HL-60 (cell line): ENCODE data around the gene CTAGE9.

ENCODE experiments used
- DNase-seq, 2 experiments: peaks; one replicate each; pipeline ENCODE4 v3.0.0-alpha.2; 2010 to 2020; ENCODE audit warnings: low read depth in 1 of 2, low spot score in 1 of 2
- H3K27ac ChIP-seq: fragments of 250-450 bp; sonication (Bioruptor Pico); replicated peaks from 2 replicates; pipeline ENCODE4 v1.5.1; 2020; ENCODE audit warnings: mild to moderate bottlenecking, moderate library complexity
- H3K27me3 ChIP-seq: fragments of 250-450 bp; sonication (Bioruptor Pico); 2 replicates; pipeline ENCODE4 v1.5.1; 2021; ENCODE audit warnings: mild to moderate bottlenecking, moderate library complexity; ENCODE audit not compliant: insufficient read depth, poor library complexity, severe bottlenecking
- H3K4me3 ChIP-seq: replicated peaks from 2 replicates; pipeline ENCODE4 v1.5.1; 2011; ENCODE audit warnings: mild to moderate bottlenecking, control low read depth, low read length; ENCODE audit not compliant: insufficient read depth
- GABPA ChIP-seq: IDR thresholded peaks from 2 replicates; pipeline ENCODE4 v1.6.1; 2012; ENCODE audit warnings: low read depth
- POLR2AphosphoS5 ChIP-seq: IDR thresholded peaks from 2 replicates; pipeline ENCODE4 v1.6.1; 2012; ENCODE audit warnings: low read depth
- SPI1 ChIP-seq: IDR thresholded peaks from 2 replicates; pipeline ENCODE4 v1.6.1; 2012; ENCODE audit warnings: low read depth, mild to moderate bottlenecking, borderline replicate concordance
- TF ChIP-seq, protein P1 (sequence below): IDR thresholded peaks from 2 replicates; pipeline ENCODE4 v1.6.1; 2012; ENCODE audit warnings: low read depth; ENCODE audit not compliant: insufficient replicate concordance
- TF ChIP-seq, protein P2 (sequence below): IDR thresholded peaks from one replicate; pipeline ENCODE4 v1.5.1; 2011; ENCODE audit warnings: low read length, control low read depth, inconsistent platforms; ENCODE audit not compliant: insufficient read depth

Gene CTAGE9

DNA sequence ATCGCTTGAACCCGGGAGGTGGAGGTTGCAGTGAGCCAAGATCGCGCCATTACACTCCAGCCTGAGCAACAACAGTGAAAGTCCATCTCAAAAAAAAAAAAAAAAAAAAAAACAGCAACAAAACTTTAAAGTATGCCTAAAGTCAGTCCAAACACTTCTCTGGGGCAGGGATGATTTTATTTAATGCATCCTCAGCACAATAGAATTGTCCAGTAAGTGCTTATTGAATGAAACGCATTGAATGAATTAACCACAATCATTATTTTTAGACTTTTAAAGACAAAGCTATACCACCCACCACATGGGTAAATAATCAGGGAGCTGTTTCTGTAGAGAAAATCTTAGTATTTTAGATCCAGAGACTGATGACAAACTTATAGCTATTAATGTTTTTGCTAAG, 16.6 kb upstream of the CTAGE9 start:
- no peak for DNase-seq
- no peak overlapping the region for H3K27ac ChIP-seq

DNA sequence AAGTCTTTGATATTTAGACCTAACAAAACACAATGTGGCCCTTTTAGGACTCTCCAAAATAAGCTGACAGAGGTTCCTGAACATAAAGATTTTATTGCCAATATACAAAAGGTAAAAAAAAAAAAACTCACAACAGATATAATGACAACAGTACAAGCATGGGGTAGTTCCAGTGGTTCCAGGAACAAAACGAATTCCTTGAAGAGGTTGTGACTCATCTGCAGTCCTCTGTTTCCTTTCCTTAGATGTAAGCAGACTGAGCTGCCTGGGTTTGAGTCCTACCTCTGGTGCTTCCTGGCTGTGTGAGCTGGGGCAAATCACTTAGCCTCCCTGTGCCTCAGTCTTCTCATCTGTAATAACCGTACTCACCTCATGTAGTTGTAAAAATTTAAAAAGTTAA, 13.3 kb upstream of the CTAGE9 start:
- Histone ChIP-seq H3K27ac (no peak overlapping the region), H3K4me3 (no peak overlapping the region), H3K27me3 (peaks cover 2% of the 10 kb centered on the region)
- DNase-seq, result no peak
- no peak for TF ChIP-seq GABPA
- TF ChIP-seq, protein P1, sequence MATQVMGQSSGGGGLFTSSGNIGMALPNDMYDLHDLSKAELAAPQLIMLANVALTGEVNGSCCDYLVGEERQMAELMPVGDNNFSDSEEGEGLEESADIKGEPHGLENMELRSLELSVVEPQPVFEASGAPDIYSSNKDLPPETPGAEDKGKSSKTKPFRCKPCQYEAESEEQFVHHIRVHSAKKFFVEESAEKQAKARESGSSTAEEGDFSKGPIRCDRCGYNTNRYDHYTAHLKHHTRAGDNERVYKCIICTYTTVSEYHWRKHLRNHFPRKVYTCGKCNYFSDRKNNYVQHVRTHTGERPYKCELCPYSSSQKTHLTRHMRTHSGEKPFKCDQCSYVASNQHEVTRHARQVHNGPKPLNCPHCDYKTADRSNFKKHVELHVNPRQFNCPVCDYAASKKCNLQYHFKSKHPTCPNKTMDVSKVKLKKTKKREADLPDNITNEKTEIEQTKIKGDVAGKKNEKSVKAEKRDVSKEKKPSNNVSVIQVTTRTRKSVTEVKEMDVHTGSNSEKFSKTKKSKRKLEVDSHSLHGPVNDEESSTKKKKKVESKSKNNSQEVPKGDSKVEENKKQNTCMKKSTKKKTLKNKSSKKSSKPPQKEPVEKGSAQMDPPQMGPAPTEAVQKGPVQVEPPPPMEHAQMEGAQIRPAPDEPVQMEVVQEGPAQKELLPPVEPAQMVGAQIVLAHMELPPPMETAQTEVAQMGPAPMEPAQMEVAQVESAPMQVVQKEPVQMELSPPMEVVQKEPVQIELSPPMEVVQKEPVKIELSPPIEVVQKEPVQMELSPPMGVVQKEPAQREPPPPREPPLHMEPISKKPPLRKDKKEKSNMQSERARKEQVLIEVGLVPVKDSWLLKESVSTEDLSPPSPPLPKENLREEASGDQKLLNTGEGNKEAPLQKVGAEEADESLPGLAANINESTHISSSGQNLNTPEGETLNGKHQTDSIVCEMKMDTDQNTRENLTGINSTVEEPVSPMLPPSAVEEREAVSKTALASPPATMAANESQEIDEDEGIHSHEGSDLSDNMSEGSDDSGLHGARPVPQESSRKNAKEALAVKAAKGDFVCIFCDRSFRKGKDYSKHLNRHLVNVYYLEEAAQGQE, result no peak
- TF ChIP-seq POLR2AphosphoS5, result no peak
- no peak for TF ChIP-seq SPI1
- TF ChIP-seq, protein P2, sequence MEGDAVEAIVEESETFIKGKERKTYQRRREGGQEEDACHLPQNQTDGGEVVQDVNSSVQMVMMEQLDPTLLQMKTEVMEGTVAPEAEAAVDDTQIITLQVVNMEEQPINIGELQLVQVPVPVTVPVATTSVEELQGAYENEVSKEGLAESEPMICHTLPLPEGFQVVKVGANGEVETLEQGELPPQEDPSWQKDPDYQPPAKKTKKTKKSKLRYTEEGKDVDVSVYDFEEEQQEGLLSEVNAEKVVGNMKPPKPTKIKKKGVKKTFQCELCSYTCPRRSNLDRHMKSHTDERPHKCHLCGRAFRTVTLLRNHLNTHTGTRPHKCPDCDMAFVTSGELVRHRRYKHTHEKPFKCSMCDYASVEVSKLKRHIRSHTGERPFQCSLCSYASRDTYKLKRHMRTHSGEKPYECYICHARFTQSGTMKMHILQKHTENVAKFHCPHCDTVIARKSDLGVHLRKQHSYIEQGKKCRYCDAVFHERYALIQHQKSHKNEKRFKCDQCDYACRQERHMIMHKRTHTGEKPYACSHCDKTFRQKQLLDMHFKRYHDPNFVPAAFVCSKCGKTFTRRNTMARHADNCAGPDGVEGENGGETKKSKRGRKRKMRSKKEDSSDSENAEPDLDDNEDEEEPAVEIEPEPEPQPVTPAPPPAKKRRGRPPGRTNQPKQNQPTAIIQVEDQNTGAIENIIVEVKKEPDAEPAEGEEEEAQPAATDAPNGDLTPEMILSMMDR, result no peak

More for the DNA sequence above, 16.6 kb upstream of the CTAGE9 start:
- Histone ChIP-seq H3K4me3 (no peak overlapping the region), H3K27me3 (peaks cover 2% of the 10 kb centered on the region)
- TF ChIP-seq, protein P1, result no peak
- TF ChIP-seq POLR2AphosphoS5 (no peak), GABPA (no peak), SPI1 (no peak)
- TF ChIP-seq, protein P2, result no peak

DNA sequence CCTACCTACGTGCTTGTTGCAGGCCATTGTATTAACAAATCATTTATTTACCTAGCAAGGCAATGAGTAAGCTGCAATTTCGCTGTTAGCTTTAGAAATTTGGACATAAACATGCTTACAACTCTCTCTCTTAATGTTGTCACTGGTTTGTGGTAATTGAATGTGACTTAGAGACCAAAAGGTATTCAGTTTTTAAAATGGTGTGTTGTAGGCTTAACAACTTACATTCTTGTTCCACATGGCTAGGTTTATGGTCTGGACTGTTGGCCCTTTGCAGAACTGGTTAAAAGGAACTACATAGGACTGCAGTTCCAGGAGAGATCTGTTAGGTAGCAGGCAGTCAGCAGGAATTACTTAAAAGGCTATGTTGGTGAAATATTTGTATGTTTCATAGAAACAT, 10.3 kb upstream of the CTAGE9 start:
- H3K27me3 ChIP-seq, result peaks cover 2% of the 10 kb centered on the region
- H3K4me3 ChIP-seq, result no peak overlapping the region
- H3K27ac ChIP-seq, result no peak overlapping the region
- DNase-seq, result no peak
- TF ChIP-seq POLR2AphosphoS5 (no peak), GABPA (no peak), SPI1 (no peak)
- TF ChIP-seq, protein P2, result no peak
- TF ChIP-seq, protein P1, result no peak
